GM06990 (cell line): ENCODE data around the gene LCA5.

Experiments
- DNase-seq: peaks from one replicate; pipeline ENCODE4 v3.0.0-alpha.2; 2011; ENCODE audit not compliant: insufficient read length; ENCODE audit errors: extremely low read depth
- H3K27me3 ChIP-seq: replicated peaks from 2 replicates; pipeline ENCODE4 v1.6.0; 2011; ENCODE audit warnings: low read length; ENCODE audit not compliant: control insufficient read depth, insufficient read depth
- H3K36me3 ChIP-seq: 2 replicates; pipeline ENCODE4 v1.5.1; 2011; ENCODE audit warnings: low read length; ENCODE audit not compliant: control insufficient read depth, insufficient read depth
- H3K4me3 ChIP-seq: replicated peaks from 2 replicates; pipeline ENCODE4 v1.5.1; 2011; ENCODE audit warnings: low read depth, mild to moderate bottlenecking, control low read depth, low read length
- CTCF ChIP-seq: IDR thresholded peaks from 2 replicates; pipeline ENCODE4 v1.5.1; 2011; ENCODE audit warnings: low read length, control low read depth, mild to moderate bottlenecking, inconsistent platforms; ENCODE audit not compliant: insufficient read depth, poor library complexity, severe bottlenecking

Gene LCA5

GRCh38 chr6:79515436-79515835, 21.8 kb downstream of the LCA5 start:
- H3K36me3 ChIP-seq, result no peaks in the 10 kb centered on the region
- no peak for TF ChIP-seq CTCF
- DNase-seq, result no peak
- no peaks in the 10 kb centered on the region for H3K27me3 ChIP-seq
- H3K4me3 ChIP-seq, result no peak overlapping the region

GRCh38 chr6:79513111-79513510, 24.1 kb downstream of the LCA5 start:
- no peak for TF ChIP-seq CTCF
- H3K27me3 ChIP-seq, result no peaks in the 10 kb centered on the region
- DNase-seq, result no peak

GRCh38 chr6:79512014-79512413, 25.2 kb downstream of the LCA5 start:
- TF ChIP-seq CTCF, result no peak
- Histone ChIP-seq H3K27me3 (no peaks in the 10 kb centered on the region), H3K4me3 (no peak overlapping the region), H3K36me3 (no peaks in the 10 kb centered on the region)
- DNase-seq, result no peak

More at GRCh38 chr6:79513111-79513510, 24.1 kb downstream of the LCA5 start:
- no peak overlapping the region for H3K4me3 ChIP-seq
- H3K36me3 ChIP-seq, result no peaks in the 10 kb centered on the region

- no peaks in the 10 kb centered on the region for H3K36me3 ChIP-seq
- H3K4me3 ChIP-seq, result no peak overlapping the region
- no peaks in the 10 kb centered on the region for H3K27me3 ChIP-seq
- no peak for DNase-seq
- no peak for TF ChIP-seq CTCF
Measured at GRCh38 chr6:79510707-79511106, 26.5 kb downstream of the LCA5 start.

GRCh38 chr6:79506251-79506650, 31.0 kb downstream of the LCA5 start:
- Histone ChIP-seq H3K36me3 (no peaks in the 10 kb centered on the region), H3K4me3 (no peak overlapping the region), H3K27me3 (no peaks in the 10 kb centered on the region)
- no peak for TF ChIP-seq CTCF
- no peak for DNase-seq

- no peak for TF ChIP-seq CTCF
- Histone ChIP-seq H3K27me3 (no peaks in the 10 kb centered on the region), H3K36me3 (no peaks in the 10 kb centered on the region), H3K4me3 (no peak overlapping the region)
- no peak for DNase-seq
Measured at GRCh38 chr6:79504372-79504771, 32.9 kb downstream of the LCA5 start.
